CD8-positive, alpha-beta memory T cell (primary cell): ENCODE results near the gene MMP15. TPM values are rescaled to one million over a fixed set of nuclear protein-coding genes. Genes with fewer than 3 reads are reported as not detected.

ENCODE experiments used
- CTCF ChIA-PET: fragments of 350-600 bp; sonication (Branson Sonifier 250); formaldehyde crosslinking; loops from one replicate; lab custom pipeline; 2021; ENCODE audit warnings: antibody characterized with exemption; lab: Charles Lee
- POLR2A ChIA-PET: fragments of 350-600 bp; sonication (Branson Sonifier 250); formaldehyde crosslinking; loops from one replicate; lab custom pipeline; 2021; ENCODE audit warnings: antibody characterized with exemption; lab: Charles Lee
- DNase-seq, 5 donors: peaks; one replicate each; pipeline versions ENCODE4 v3.0.0 to v3.0.0-alpha.2; 2020 to 2022; ENCODE audit warnings: mixed read lengths in 1 of 5
- H3K27ac ChIP-seq: one replicate; pipeline ENCODE4 v1.7.0; 2013; ENCODE audit warnings: low read depth, mild to moderate bottlenecking, low read length, moderate library complexity
- H3K27me3 ChIP-seq: 2 replicates; pipeline ENCODE4 v1.7.0; 2013; ENCODE audit warnings: low read length, mild to moderate bottlenecking; ENCODE audit not compliant: insufficient read depth, poor library complexity, severe bottlenecking
- H3K36me3 ChIP-seq: 2 replicates; pipeline ENCODE4 v1.7.0; 2013; ENCODE audit warnings: mild to moderate bottlenecking, low read length, moderate library complexity; ENCODE audit not compliant: insufficient read depth
- H3K4me1 ChIP-seq: 2 replicates; pipeline ENCODE4 v1.7.0; 2013; ENCODE audit warnings: mild to moderate bottlenecking, low read length, moderate library complexity; ENCODE audit not compliant: insufficient read depth
- H3K4me3 ChIP-seq: 2 replicates; pipeline ENCODE4 v1.7.0; 2013; ENCODE audit warnings: mild to moderate bottlenecking, low read length
- H3K9me3 ChIP-seq: 2 replicates; pipeline ENCODE4 v1.7.0; 2013; ENCODE audit warnings: mild to moderate bottlenecking, low read length
- H3K27ac Mint-ChIP-seq, 8 donors: one replicate each; pipeline ENCODE4 v1.8.0; 2020 to 2021; ENCODE audit warnings: mixed read lengths in 8 of 8, mild to moderate bottlenecking in 6 of 8, inconsistent platforms in 3 of 8, moderate library complexity in 3 of 8
- H3K27me3 Mint-ChIP-seq, 2 donors: one replicate each; pipeline ENCODE4 v1.8.0; 2020 to 2021; ENCODE audit warnings: mixed read lengths in 2 of 2, mild to moderate bottlenecking in 1 of 2, moderate library complexity in 1 of 2
- H3K36me3 Mint-ChIP-seq, 3 donors: one replicate each; pipeline ENCODE4 v1.8.0; 2020 to 2021; ENCODE audit warnings: mixed read lengths in 3 of 3, inconsistent platforms in 1 of 3, mild to moderate bottlenecking in 1 of 3
- H3K4me1 Mint-ChIP-seq, 3 donors: one replicate each; pipeline ENCODE4 v1.8.0; 2020 to 2021; ENCODE audit warnings: mixed read lengths in 3 of 3, inconsistent platforms in 1 of 3, mild to moderate bottlenecking in 1 of 3
- H3K4me3 Mint-ChIP-seq, 7 donors: one replicate each; pipeline ENCODE4 v1.8.0; 2020 to 2021; ENCODE audit warnings: mixed read lengths in 7 of 7, mild to moderate bottlenecking in 6 of 7, moderate library complexity in 4 of 7, inconsistent platforms in 2 of 7
- H3K9me3 Mint-ChIP-seq, 5 donors: one replicate each; pipeline ENCODE4 v1.8.0; 2020 to 2022; ENCODE audit warnings: mixed read lengths in 5 of 5, mild to moderate bottlenecking in 3 of 5, moderate library complexity in 2 of 5, inconsistent platforms in 1 of 5
- polyA plus RNA-seq: library from polyadenylated mRNA; unstranded; fragments of 300-500 nt; fragmentation: Illumina TruSeq; gene quantifications from one replicate; pipeline ENCODE4 v1.2.3, GENCODE V29; 2021
- total RNA-seq, 2 experiments: library from RNA; stranded (reverse); gene quantifications; one replicate each; pipeline ENCODE4 v1.2.3, GENCODE V29; 2021

MMP15 gene
- total and polyA plus RNA-seq, 3 experiments from 2014 or later, result 0.16 to 1.1 (median 0.97) TPM

GRCh38 chr16:58046054-58046881 is 20.7 kb downstream of the MMP15 start:
- Mint-ChIP-seq H3K9me3 (no peaks in the 10 kb centered on the region), H3K4me1 (no peaks in the 10 kb centered on the region), H3K4me3 (no peak overlapping the region), H3K27me3 (peaks cover 0 to 9% of the 10 kb centered on the region in 2 donors), H3K27ac (no peak overlapping the region), H3K36me3 (no peaks in the 10 kb centered on the region)
- CTCF ChIA-PET, result no interaction called here
- no peak overlapping the region for H3K27ac ChIP-seq
- H3K4me3 ChIP-seq, result no peak overlapping the region
- H3K36me3 ChIP-seq, result no peaks in the 10 kb centered on the region
- no peaks in the 10 kb centered on the region for H3K9me3 ChIP-seq
- DNase-seq, result no peak
- no peaks in the 10 kb centered on the region for H3K27me3 ChIP-seq
- POLR2A ChIA-PET, result interaction anchor here (0.5 kb wide), 1 partner anchor 188 kb away, joined by 3 read pairs; no protein-coding TSS in a partner anchor
- H3K4me1 ChIP-seq, result no peaks in the 10 kb centered on the region

- POLR2A ChIA-PET, result interaction anchor here (0.5 kb wide), 1 partner anchor 189 kb away, joined by 3 read pairs; no protein-coding TSS in a partner anchor
- no peaks in the 10 kb centered on the region for H3K36me3 Mint-ChIP-seq
Measured at GRCh38 chr16:58046936-58047335, 21.4 kb downstream of the MMP15 start.

GRCh38 chr16:58047557-58048348 is 22.2 kb downstream of the MMP15 start:
- H3K4me3 Mint-ChIP-seq, result no peak overlapping the region
- H3K9me3 Mint-ChIP-seq, result no peaks in the 10 kb centered on the region
- no peak overlapping the region for H3K27ac Mint-ChIP-seq
- Histone ChIP-seq H3K27ac (no peak overlapping the region), H3K27me3 (no peaks in the 10 kb centered on the region), H3K9me3 (no peaks in the 10 kb centered on the region), H3K36me3 (no peaks in the 10 kb centered on the region), H3K4me3 (no peak overlapping the region), H3K4me1 (no peaks in the 10 kb centered on the region)
- H3K27me3 Mint-ChIP-seq, result peaks cover 0 to 9% of the 10 kb centered on the region in 2 donors
- no peaks in the 10 kb centered on the region for H3K36me3 Mint-ChIP-seq
- POLR2A ChIA-PET, result no interaction called here
- CTCF ChIA-PET, result no interaction called here
- no peak for DNase-seq
- H3K4me1 Mint-ChIP-seq, result no peaks in the 10 kb centered on the region

More at GRCh38 chr16:58046936-58047335, 21.4 kb downstream of the MMP15 start:
- no peaks in the 10 kb centered on the region for H3K9me3 Mint-ChIP-seq
- Histone ChIP-seq H3K9me3 (no peaks in the 10 kb centered on the region), H3K27me3 (no peaks in the 10 kb centered on the region), H3K27ac (no peak overlapping the region), H3K36me3 (no peaks in the 10 kb centered on the region), H3K4me3 (no peak overlapping the region), H3K4me1 (no peaks in the 10 kb centered on the region)
- peaks cover 0 to 9% of the 10 kb centered on the region in 2 donors for H3K27me3 Mint-ChIP-seq
- no peak for DNase-seq
- H3K27ac Mint-ChIP-seq, result no peak overlapping the region
- H3K4me3 Mint-ChIP-seq, result no peak overlapping the region
- CTCF ChIA-PET, result no interaction called here
- H3K4me1 Mint-ChIP-seq, result no peaks in the 10 kb centered on the region

GRCh38 chr16:58048494-58049231 is 23.1 kb downstream of the MMP15 start:
- Mint-ChIP-seq H3K9me3 (no peaks in the 10 kb centered on the region), H3K27me3 (peaks cover 0 to 9% of the 10 kb centered on the region in 2 donors), H3K4me1 (no peaks in the 10 kb centered on the region), H3K36me3 (no peaks in the 10 kb centered on the region), H3K27ac (no peak overlapping the region), H3K4me3 (no peak overlapping the region)
- Histone ChIP-seq H3K27ac (no peak overlapping the region), H3K4me1 (no peaks in the 10 kb centered on the region), H3K4me3 (no peak overlapping the region), H3K27me3 (no peaks in the 10 kb centered on the region), H3K36me3 (no peaks in the 10 kb centered on the region), H3K9me3 (no peaks in the 10 kb centered on the region)
- ChIA-PET POLR2A (no interaction called here), CTCF (interaction anchor here (1.7 kb wide), 1 partner anchor 49 kb away, joined by 7 read pairs; no protein-coding TSS in a partner anchor)
- DNase-seq, result peak in 1 of 5 donors; percentile 21

GRCh38 chr16:58049232-58050185 is 24.0 kb downstream of the MMP15 start:
- Histone ChIP-seq H3K27me3 (no peaks in the 10 kb centered on the region), H3K4me3 (no peak overlapping the region), H3K9me3 (no peaks in the 10 kb centered on the region), H3K36me3 (no peaks in the 10 kb centered on the region), H3K4me1 (no peaks in the 10 kb centered on the region), H3K27ac (no peak overlapping the region)
- no peaks in the 10 kb centered on the region for H3K36me3 Mint-ChIP-seq
- no peak overlapping the region for H3K4me3 Mint-ChIP-seq
- ChIA-PET CTCF (interaction anchor here (1.7 kb wide), 1 partner anchor 48 kb away, joined by 7 read pairs; no protein-coding TSS in a partner anchor), POLR2A (interaction anchor here (0.5 kb wide), 1 partner anchor 41 kb away, joined by 5 read pairs; no protein-coding TSS in a partner anchor)
- peak overlapping the region in 1 of 8 donors; percentile 40 for H3K27ac Mint-ChIP-seq
- no peaks in the 10 kb centered on the region for H3K4me1 Mint-ChIP-seq
- H3K27me3 Mint-ChIP-seq, result peaks cover 0 to 9% of the 10 kb centered on the region in 2 donors
- DNase-seq, result peak in 1 of 5 donors; percentile 42
- no peaks in the 10 kb centered on the region for H3K9me3 Mint-ChIP-seq

GRCh38 chr16:58051296-58051695 is 25.7 kb downstream of the MMP15 start:
- no peaks in the 10 kb centered on the region for H3K9me3 Mint-ChIP-seq
- CTCF ChIA-PET, result no interaction called here
- H3K4me3 Mint-ChIP-seq, result no peak overlapping the region
- Histone ChIP-seq H3K9me3 (no peaks in the 10 kb centered on the region), H3K27ac (no peak overlapping the region), H3K4me3 (no peak overlapping the region), H3K4me1 (no peaks in the 10 kb centered on the region), H3K27me3 (no peaks in the 10 kb centered on the region), H3K36me3 (no peaks in the 10 kb centered on the region)
- H3K4me1 Mint-ChIP-seq, result no peaks in the 10 kb centered on the region
- POLR2A ChIA-PET, result no interaction called here
- H3K27me3 Mint-ChIP-seq, result peaks cover 3 to 13% of the 10 kb centered on the region in 2 donors
- H3K27ac Mint-ChIP-seq, result no peak overlapping the region
- no peaks in the 10 kb centered on the region for H3K36me3 Mint-ChIP-seq
- no peak for DNase-seq
